ENCODE data around the gene ZP2. TPM values are rescaled to one million over a fixed set of nuclear protein-coding genes. Genes with fewer than 3 reads are reported as not detected.
A peak's percentile ranks its signal among the peaks of the same experiment; 100 is the strongest.

Gene ZP2
- total RNA-seq, 2 experiments from 2014 or later, result not detected

DNA sequence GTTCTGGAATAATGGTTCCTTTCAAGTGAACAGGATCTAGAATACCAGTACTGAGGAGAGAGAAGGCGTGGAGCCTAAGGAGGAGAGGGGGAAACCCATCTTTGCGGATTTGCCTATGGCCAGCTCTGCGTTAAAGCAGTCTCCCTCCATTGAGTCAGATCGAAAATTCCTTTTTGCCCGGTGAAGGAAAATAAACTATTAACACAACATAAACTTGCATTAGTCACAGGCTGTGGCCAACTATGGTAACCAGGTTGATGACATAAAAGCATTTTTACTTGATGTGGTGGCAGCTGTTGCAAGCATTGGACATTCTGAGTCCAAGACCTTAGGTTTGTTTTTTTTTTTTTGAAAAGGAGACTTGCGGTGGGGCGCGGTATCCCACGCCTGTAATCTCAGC is 44.0 kb downstream of the ZP2 start:
- peaks cover 2% of the 10 kb centered on the region for H3K4me1 Mint-ChIP-seq (ENCODE audit: low read depth)
- no peak overlapping the region for H3K27ac Mint-ChIP-seq
- no peak for DNase-seq
- H3K36me3 Mint-ChIP-seq (ENCODE audit: low read depth), result peaks cover 14% of the 10 kb centered on the region
- intact Hi-C loops (cut with micrococcal nuclease), result no loop called here
- H3K4me3 Mint-ChIP-seq, result no peak overlapping the region
- CTCF ChIA-PET, result interaction anchor here (1.5 kb wide), 1 partner anchor 9 kb away, joined by 3 read pairs; no protein-coding TSS in a partner anchor
- no peaks in the 10 kb centered on the region for H3K27me3 Mint-ChIP-seq (ENCODE audit: low read depth)
- no peaks in the 10 kb centered on the region for H3K9me3 Mint-ChIP-seq

GRCh38 chr16:21166561-21166961 is 44.8 kb downstream of the ZP2 start:
- no peaks in the 10 kb centered on the region for H3K27me3 Mint-ChIP-seq (ENCODE audit: low read depth)
- H3K36me3 Mint-ChIP-seq (ENCODE audit: low read depth), result peaks cover 16% of the 10 kb centered on the region
- no peaks in the 10 kb centered on the region for H3K9me3 Mint-ChIP-seq
- no peak overlapping the region for H3K27ac Mint-ChIP-seq
- intact Hi-C loops (cut with micrococcal nuclease), result no loop called here
- H3K4me1 Mint-ChIP-seq (ENCODE audit: low read depth), result peaks cover 4% of the 10 kb centered on the region
- CTCF ChIA-PET, result interaction anchor here (1.5 kb wide), 1 partner anchor 9 kb away, joined by 3 read pairs; no protein-coding TSS in a partner anchor
- H3K4me3 Mint-ChIP-seq, result no peak overlapping the region
- DNase-seq, result no peak

DNA sequence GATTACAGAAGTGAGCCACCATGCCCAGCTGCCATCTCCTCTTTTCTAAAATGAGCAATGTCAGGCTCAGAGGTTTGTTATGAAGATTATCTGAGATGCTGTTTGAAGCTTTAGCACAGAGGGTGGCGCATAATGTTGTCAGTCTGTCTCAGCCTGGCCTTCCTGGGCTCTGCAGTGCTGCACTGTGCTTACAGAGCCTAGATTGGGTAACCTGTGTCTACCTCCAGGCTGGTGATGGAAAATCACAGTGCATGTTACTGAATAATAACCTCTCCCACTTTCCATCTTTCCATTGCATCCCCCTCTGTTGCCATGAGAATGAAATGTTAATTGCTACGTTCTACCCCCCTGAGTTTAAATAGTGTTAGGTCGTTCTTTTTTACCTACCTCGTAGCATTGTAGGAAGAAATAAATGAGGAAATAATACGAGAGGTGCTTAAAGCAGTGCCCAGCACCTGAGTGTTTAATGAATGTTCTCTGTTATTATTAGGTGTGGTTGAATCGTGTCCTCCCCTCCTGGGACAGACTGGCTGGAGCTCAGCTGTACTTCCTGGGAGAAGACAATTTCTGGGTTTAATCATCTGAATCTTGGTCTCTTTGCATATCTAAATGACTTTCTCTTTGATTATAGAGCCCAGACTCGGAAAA is 46.7 kb downstream of the ZP2 start:
- CTCF ChIA-PET, result no interaction called here
- Mint-ChIP-seq H3K4me1 (ENCODE audit: low read depth) (peaks cover 8% of the 10 kb centered on the region), H3K4me3 (no peak overlapping the region), H3K9me3 (no peaks in the 10 kb centered on the region), H3K27ac (no peak overlapping the region), H3K36me3 (ENCODE audit: low read depth) (peaks cover 12% of the 10 kb centered on the region), H3K27me3 (ENCODE audit: low read depth) (no peaks in the 10 kb centered on the region)
- intact Hi-C loops (cut with micrococcal nuclease), result no loop called here
- no peak for DNase-seq

GRCh38 chr16:21163576-21163975 is 47.8 kb downstream of the ZP2 start:
- no peak overlapping the region for H3K4me3 Mint-ChIP-seq
- DNase-seq, result no peak
- peaks cover 16% of the 10 kb centered on the region for H3K4me1 Mint-ChIP-seq (ENCODE audit: low read depth)
- no peaks in the 10 kb centered on the region for H3K27me3 Mint-ChIP-seq (ENCODE audit: low read depth)
- intact Hi-C loops (cut with micrococcal nuclease), result no loop called here
- no peak overlapping the region for H3K27ac Mint-ChIP-seq
- no peaks in the 10 kb centered on the region for H3K9me3 Mint-ChIP-seq
- H3K36me3 Mint-ChIP-seq (ENCODE audit: low read depth), result peaks cover 12% of the 10 kb centered on the region
- CTCF ChIA-PET, result no interaction called here

GRCh38 chr16:21162661-21163151 is 48.7 kb downstream of the ZP2 start:
- CTCF ChIA-PET, result interaction anchor here (0.5 to 1.0 kb wide), 2 partner anchors 24 to 138 kb away, joined by 3 read pairs; no protein-coding TSS in a partner anchor
- Mint-ChIP-seq H3K4me3 (no peak overlapping the region), H3K36me3 (ENCODE audit: low read depth) (peaks cover 12% of the 10 kb centered on the region), H3K27ac (no peak overlapping the region), H3K27me3 (ENCODE audit: low read depth) (no peaks in the 10 kb centered on the region), H3K4me1 (ENCODE audit: low read depth) (peaks cover 23% of the 10 kb centered on the region), H3K9me3 (no peaks in the 10 kb centered on the region)
- intact Hi-C loops (cut with micrococcal nuclease), result no loop called here
- DNase-seq, result no peak

DNA sequence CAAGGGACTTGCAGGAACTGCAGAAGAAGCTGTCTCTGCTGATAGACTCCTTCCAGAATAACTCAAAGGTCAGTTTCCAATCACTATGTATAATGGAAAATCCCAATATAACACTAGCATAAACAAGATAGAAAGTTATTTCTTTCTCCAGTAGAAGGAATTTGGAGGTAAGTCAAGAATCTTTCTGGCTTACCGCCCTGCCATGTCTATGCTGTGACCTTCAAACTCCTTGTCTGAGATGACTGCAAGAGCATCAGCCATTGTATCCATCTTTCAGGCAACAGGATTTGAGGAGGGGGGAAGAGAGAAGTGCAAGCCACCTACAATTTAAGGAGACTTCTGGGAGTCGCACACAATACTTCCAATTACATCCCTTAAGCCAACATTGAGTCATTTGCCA is 50.2 kb downstream of the ZP2 start:
- no peak overlapping the region for H3K4me3 Mint-ChIP-seq
- DNase-seq, result no peak
- no peaks in the 10 kb centered on the region for H3K27me3 Mint-ChIP-seq (ENCODE audit: low read depth)
- peaks cover 8% of the 10 kb centered on the region for H3K36me3 Mint-ChIP-seq (ENCODE audit: low read depth)
- no peak overlapping the region for H3K27ac Mint-ChIP-seq
- CTCF ChIA-PET, result interaction anchor here (5.8 kb wide), 1 partner anchor 141 kb away, joined by 42 read pairs; no protein-coding TSS in a partner anchor
- intact Hi-C loops (cut with micrococcal nuclease), result no loop called here
- H3K9me3 Mint-ChIP-seq, result no peaks in the 10 kb centered on the region
- peaks cover 26% of the 10 kb centered on the region for H3K4me1 Mint-ChIP-seq (ENCODE audit: low read depth)

- no peak for DNase-seq
- CTCF ChIA-PET, result interaction anchor here (5.8 kb wide), 1 partner anchor 141 kb away, joined by 42 read pairs; no protein-coding TSS in a partner anchor
- Mint-ChIP-seq H3K4me1 (ENCODE audit: low read depth) (peaks cover 26% of the 10 kb centered on the region), H3K4me3 (no peak overlapping the region), H3K27ac (no peak overlapping the region), H3K36me3 (ENCODE audit: low read depth) (peaks cover 8% of the 10 kb centered on the region), H3K27me3 (ENCODE audit: low read depth) (no peaks in the 10 kb centered on the region), H3K9me3 (no peaks in the 10 kb centered on the region)
- intact Hi-C loops (cut with micrococcal nuclease), result no loop called here
Observed at GRCh38 chr16:21160276-21160675, 51.1 kb downstream of the ZP2 start.

DNA sequence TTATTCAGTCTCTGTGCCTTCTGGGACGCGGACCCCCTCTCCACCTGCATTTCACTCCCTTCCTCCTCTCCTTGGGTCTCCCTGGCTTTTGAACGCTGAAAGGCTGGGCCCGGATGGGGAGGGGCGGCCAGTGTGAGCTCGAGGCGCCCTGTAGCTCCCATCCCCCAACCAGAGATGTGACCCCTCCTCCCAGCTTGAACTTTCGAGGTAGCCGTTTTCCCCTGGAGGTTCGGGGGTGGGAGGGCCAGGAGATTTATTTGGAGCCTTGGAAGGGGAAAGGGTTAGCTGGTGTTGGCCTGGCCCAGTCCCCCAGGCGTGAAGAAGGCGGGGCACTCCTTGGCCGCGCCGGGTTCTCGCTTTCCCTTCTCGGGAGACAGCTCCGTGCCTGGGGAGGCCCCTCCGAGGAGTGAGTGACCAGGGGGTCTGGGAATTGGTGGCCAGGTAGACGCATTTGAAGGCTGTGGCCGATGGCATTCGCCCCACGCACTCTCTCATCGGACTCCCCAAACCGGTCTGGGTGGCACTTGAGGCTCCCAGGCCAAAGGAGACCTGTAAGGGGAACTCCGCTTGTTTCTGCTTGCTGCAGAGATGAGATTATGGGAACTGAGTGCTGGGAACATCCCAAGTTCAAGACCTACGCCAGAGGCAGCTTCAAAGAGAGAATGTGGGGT is 52.0 kb downstream of the ZP2 start:
- CTCF ChIA-PET, result interaction anchor here (1.2 to 5.8 kb wide), 2 partner anchors 118 to 142 kb away, joined by 5 to 42 read pairs; partner anchors contain the start of gene CRYM
- Mint-ChIP-seq H3K4me3 (peak overlapping the region; percentile 88), H3K36me3 (ENCODE audit: low read depth) (peaks cover 8% of the 10 kb centered on the region), H3K9me3 (no peaks in the 10 kb centered on the region), H3K4me1 (ENCODE audit: low read depth) (peaks cover 26% of the 10 kb centered on the region), H3K27ac (no peak overlapping the region), H3K27me3 (ENCODE audit: low read depth) (no peaks in the 10 kb centered on the region)
- peak; percentile 25 for DNase-seq
- intact Hi-C loops (cut with micrococcal nuclease), result loop anchor here (2.0 to 10.0 kb wide), 3 partner anchors 25 to 1161 kb away; no protein-coding TSS in a partner anchor

DNA sequence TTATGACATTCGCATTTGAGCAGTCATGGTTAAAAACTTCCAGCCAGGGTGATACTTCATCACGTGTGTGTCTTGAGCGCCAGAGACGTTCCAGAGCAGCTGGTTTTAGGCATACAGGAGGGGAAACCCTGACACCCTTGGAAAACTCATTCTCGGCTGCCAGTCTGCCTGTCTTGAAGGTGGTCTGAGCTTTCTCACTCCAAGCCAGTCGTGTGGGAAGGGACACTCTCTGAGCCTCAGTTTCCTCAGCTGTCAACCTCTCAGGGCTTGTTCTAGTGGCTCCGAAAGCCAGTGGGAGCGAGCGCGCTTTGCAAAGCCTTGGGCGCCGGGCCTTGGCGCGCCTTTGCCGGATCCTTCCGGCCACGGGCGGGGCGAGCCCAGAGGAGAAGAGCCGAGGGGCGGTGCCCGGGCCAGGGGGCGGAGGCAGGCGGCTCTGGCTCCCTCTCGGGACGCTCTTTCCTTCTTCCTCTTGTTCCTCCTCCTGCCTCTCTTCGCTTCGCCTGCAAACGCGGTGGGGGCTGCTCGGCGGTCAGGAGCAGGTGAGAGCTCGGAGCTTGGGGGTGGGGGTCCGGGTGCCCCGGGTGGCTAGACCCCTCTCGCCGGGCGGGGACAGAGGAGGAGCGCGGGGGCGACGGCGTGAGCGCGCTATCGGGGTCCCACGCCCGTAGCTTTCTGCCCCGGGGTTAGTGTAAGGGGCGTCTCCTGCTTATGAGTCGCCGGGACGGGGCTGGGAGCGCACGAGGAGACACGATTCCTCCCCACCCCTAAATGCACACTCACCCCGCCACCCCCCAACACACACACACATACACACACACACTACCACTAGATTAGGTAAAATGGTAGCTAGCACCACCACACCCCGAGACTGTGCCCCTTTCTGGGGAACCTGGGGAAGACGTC is 52.9 kb downstream of the ZP2 start, which contains the start of gene LDAF1:
Gene LDAF1 (plus strand): TSS at position 467 of the 903 bp plus-strand sequence. CDS start 2,509 bp downstream, outside the sequence.
- no peak within 1 kb of the TSS for H3K27ac Mint-ChIP-seq
- no peaks in the 10 kb centered on the region for H3K27me3 Mint-ChIP-seq (ENCODE audit: low read depth)
- intact Hi-C loops (cut with micrococcal nuclease), result loop anchor here (1.0 to 10.0 kb wide), 5 partner anchors 26 to 1162 kb away; partner anchors contain the start of gene POLR3E
- H3K4me1 Mint-ChIP-seq (ENCODE audit: low read depth), result peaks cover 26% of the 10 kb centered on the region
- peaks cover 3% of the 10 kb centered on the region for H3K36me3 Mint-ChIP-seq (ENCODE audit: low read depth)
- no peaks in the 10 kb centered on the region for H3K9me3 Mint-ChIP-seq
- CTCF ChIA-PET, result interaction anchor here (0.5 to 5.8 kb wide), 5 partner anchors 9 to 283 kb away, joined by 3 to 42 read pairs (median 4); partner anchors contain the start of gene CRYM
- DNase-seq, result peak; percentile 86
- peak within 1 kb of the TSS; percentile 88 for H3K4me3 Mint-ChIP-seq

DNA sequence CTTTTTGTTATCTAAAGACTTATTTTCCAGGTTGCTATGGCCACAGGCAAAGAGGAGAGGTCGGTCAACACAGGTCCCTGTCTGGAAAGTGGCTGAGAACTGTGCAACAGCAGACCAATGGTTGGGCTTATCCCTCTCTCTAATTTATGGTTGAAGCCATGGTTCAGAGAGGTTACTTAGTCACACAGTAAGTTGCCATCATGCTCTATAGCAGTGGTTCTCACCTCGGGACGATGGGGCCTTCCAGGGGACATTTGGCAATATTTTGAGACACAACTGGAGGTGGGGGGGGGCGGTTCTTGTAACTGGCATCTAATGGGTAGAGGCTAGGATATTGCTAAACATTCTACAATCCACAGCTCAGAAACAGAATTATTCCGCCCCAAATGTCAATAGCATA is 53.7 kb downstream of the ZP2 start:
- no peak overlapping the region for H3K27ac Mint-ChIP-seq
- H3K27me3 Mint-ChIP-seq (ENCODE audit: low read depth), result no peaks in the 10 kb centered on the region
- no peaks in the 10 kb centered on the region for H3K9me3 Mint-ChIP-seq
- H3K36me3 Mint-ChIP-seq (ENCODE audit: low read depth), result peaks cover 2% of the 10 kb centered on the region
- peaks cover 24% of the 10 kb centered on the region for H3K4me1 Mint-ChIP-seq (ENCODE audit: low read depth)
- CTCF ChIA-PET, result interaction anchor here (0.5 to 5.8 kb wide), 17 partner anchors 9 to 850 kb away, joined by 3 to 42 read pairs (median 3); partner anchors contain the start of genes CRYM and MOSMO
- peak overlapping the region; percentile 88 for H3K4me3 Mint-ChIP-seq
- intact Hi-C loops (cut with micrococcal nuclease), result loop anchor here (1.0 to 10.0 kb wide), 5 partner anchors 27 to 1163 kb away; partner anchors contain the start of gene POLR3E
- no peak for DNase-seq

DNA sequence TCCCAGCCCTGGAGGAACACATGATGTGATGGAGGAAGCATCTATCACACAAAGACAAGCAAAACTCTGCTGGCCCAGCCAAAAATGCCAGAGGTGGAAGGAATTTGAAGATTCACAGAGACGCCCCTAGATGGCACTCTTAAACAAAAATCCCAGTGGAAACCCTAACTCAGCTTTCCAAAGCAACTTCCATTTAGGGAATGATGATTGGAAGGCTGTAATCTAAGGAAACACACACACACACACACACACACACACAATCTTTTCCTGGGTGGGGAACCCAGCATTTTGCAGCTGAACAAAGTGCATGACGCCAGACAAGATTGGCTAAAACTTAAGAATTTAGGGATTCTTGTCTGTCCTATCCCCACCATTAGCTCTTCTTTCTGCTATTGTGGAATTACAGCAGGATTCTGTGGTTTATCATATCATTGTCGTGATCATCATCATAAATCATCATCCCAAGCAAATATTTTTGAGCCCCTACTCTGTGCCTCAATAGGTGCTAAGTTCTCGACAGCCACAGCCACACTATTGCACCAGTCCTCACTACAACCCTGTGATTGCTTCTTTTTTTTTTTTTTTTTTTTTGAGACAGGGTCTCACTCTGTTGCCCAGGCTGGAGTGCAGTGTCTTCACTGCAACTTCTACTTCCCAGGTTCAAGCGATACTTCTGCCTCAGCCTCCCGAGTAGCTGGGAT is 54.5 kb downstream of the ZP2 start:
- intact Hi-C loops (cut with micrococcal nuclease), result loop anchor here (10.0 kb wide), 1 partner anchor 312 kb away; no protein-coding TSS in a partner anchor
- no peaks in the 10 kb centered on the region for H3K36me3 Mint-ChIP-seq (ENCODE audit: low read depth)
- no peaks in the 10 kb centered on the region for H3K9me3 Mint-ChIP-seq
- H3K4me1 Mint-ChIP-seq (ENCODE audit: low read depth), result peaks cover 22% of the 10 kb centered on the region
- DNase-seq, result peak; percentile 21
- no peak overlapping the region for H3K4me3 Mint-ChIP-seq
- CTCF ChIA-PET, result interaction anchor here (0.6 to 5.8 kb wide), 20 partner anchors 9 to 1292 kb away, joined by 3 to 42 read pairs (median 4); partner anchors contain the start of genes CRYM and MOSMO
- no peaks in the 10 kb centered on the region for H3K27me3 Mint-ChIP-seq (ENCODE audit: low read depth)
- H3K27ac Mint-ChIP-seq, result no peak overlapping the region
